Measurements from ENCODE around the gene GPR65.

- no peak for TF ChIP-seq CTCF (IDR thresholded peaks at IDR 0.05; ENCODE audit: borderline replicate concordance, extremely low read depth, low read length, poor library complexity, severe bottlenecking)
- TF ChIP-seq EZH2 (IDR thresholded peaks at IDR 0.05; ENCODE audit: borderline replicate concordance, low read depth, low read length, severe bottlenecking): no peak
These were observed 15.5 kb upstream of the GPR65 start for GRCh38 chr14:87989221-87989955.

All from DND-41 (cell line).